Endothelial cell of umbilical vein (primary cell): ENCODE data around the gene SRGAP1. TPM values are rescaled to one million over a fixed set of nuclear protein-coding genes. Genes with fewer than 3 reads are reported as not detected.

Source experiments
- BruUV-seq: library from RNA; stranded (reverse); fragments of 400-500 nt; replicated peaks from 2 replicates; lab custom pipeline; 2021; lab: Mats Ljungman, UMichigan
- CTCF ChIA-PET: fragments of 300-600, 350-600 bp; sonication (Branson Sonifier 250); formaldehyde crosslinking; loops from one replicate; lab custom pipeline; 2021; ENCODE audit warnings: antibody characterized with exemption, inconsistent platforms; lab: Charles Lee
- POLR2A ChIA-PET: fragments of 300-600, 350-600 bp; sonication (Branson Sonifier 250); formaldehyde crosslinking; loops from one replicate; lab custom pipeline; 2021; ENCODE audit warnings: antibody characterized with exemption, inconsistent platforms; lab: Charles Lee
- DNase-seq: peaks from one replicate; pipeline ENCODE4 v3.0.0-alpha.2; 2011; ENCODE audit warnings: low read depth, low spot score
- FAIRE-seq: peaks from 2 replicates; lab custom pipeline; 2011; peaks lifted over from hg19 to GRCh38; lab: Jason Lieb, UNC
- H2AFZ ChIP-seq: 2 replicates; pipeline ENCODE4 v1.6.0; 2012; ENCODE audit warnings: low read depth, low read length, control low read depth, inconsistent platforms
- H3K27ac ChIP-seq: 2 replicates; pipeline ENCODE4 v1.5.1; 2011; ENCODE audit warnings: low read depth, mild to moderate bottlenecking, control low read depth, low read length, moderate library complexity; ENCODE audit not compliant: insufficient read depth
- H3K27me3 ChIP-seq, 2 experiments: 2 replicates each; pipeline versions ENCODE4 v1.6.0 to v1.6.1; 2011; ENCODE audit warnings: low read length in 2 of 2, mixed read lengths in 1 of 2; ENCODE audit not compliant: control insufficient read depth in 2 of 2, insufficient read depth in 2 of 2
- H3K36me3 ChIP-seq, 2 experiments: 2 replicates in 1 of 2; 3 replicates in 1 of 2; pipeline ENCODE4 v1.5.1; 2011; ENCODE audit warnings: low read length in 2 of 2, mild to moderate bottlenecking in 1 of 2, moderate library complexity in 1 of 2; ENCODE audit not compliant: control insufficient read depth in 2 of 2, insufficient read depth in 2 of 2; ENCODE audit errors: extremely low read depth in 1 of 2
- H3K4me1 ChIP-seq: 3 replicates; pipeline ENCODE4 v1.5.1; 2011; ENCODE audit warnings: mild to moderate bottlenecking, low read length; ENCODE audit not compliant: control insufficient read depth, insufficient read depth; ENCODE audit errors: extremely low read depth
- H3K4me2 ChIP-seq: 2 replicates; pipeline ENCODE4 v1.6.1; 2011; ENCODE audit warnings: low read length, control low read depth, mixed read lengths; ENCODE audit not compliant: insufficient read depth
- H3K4me3 ChIP-seq, 3 experiments: fragments of 200-600 bp in 1 of 3; sonication (generic), shearing (Covaris generic) in 1 of 3; replicated peaks in 1 of 3; 2 replicates each; pipeline ENCODE4 v1.5.1; 2011 to 2016; ENCODE audit warnings: control low read depth in 3 of 3, low read length in 3 of 3, mild to moderate bottlenecking in 2 of 3, inconsistent platforms in 1 of 3, low read depth in 1 of 3, moderate library complexity in 1 of 3; ENCODE audit not compliant: insufficient read depth in 1 of 3
- H3K79me2 ChIP-seq: 2 replicates; pipeline ENCODE4 v1.6.0; 2012; ENCODE audit warnings: low read length, inconsistent platforms; ENCODE audit not compliant: control insufficient read depth, insufficient read depth
- H3K9ac ChIP-seq: replicated peaks from 2 replicates; pipeline ENCODE3; 2011; ENCODE audit warnings: low read length, control low read depth; ENCODE audit not compliant: insufficient read depth; ENCODE audit errors: extremely low read depth
- H3K9me1 ChIP-seq: replicated peaks from 3 replicates; pipeline ENCODE4 v1.6.0; 2011; ENCODE audit warnings: mild to moderate bottlenecking, low read length; ENCODE audit not compliant: control insufficient read depth, insufficient read depth; ENCODE audit errors: extremely low read depth
- H3K9me3 ChIP-seq: replicated peaks from 2 replicates; pipeline ENCODE4 v1.5.1; 2012; ENCODE audit warnings: low read length, inconsistent platforms; ENCODE audit not compliant: control insufficient read depth, insufficient read depth
- H4K20me1 ChIP-seq: replicated peaks from 2 replicates; pipeline ENCODE3; 2011; ENCODE audit warnings: mild to moderate bottlenecking, low read length; ENCODE audit not compliant: control insufficient read depth, insufficient read depth; ENCODE audit errors: extremely low read depth
- CTCF ChIP-seq, 2 donors: IDR thresholded peaks; 1 replicate in 1 of 2; 2 replicates in 1 of 2; pipeline ENCODE4 v1.5.1; 2011; ENCODE audit warnings: low read length in 2 of 2, mild to moderate bottlenecking in 2 of 2, moderate library complexity in 2 of 2, control low read depth in 1 of 2, inconsistent platforms in 1 of 2, low read depth in 1 of 2; ENCODE audit not compliant: insufficient read depth in 1 of 2; ENCODE audit errors: extremely low read depth in 1 of 2
- EZH2 ChIP-seq: IDR thresholded peaks from 2 replicates; pipeline ENCODE4 v1.6.1; 2012; ENCODE audit warnings: borderline replicate concordance, low read depth, mild to moderate bottlenecking, moderate library complexity, low read length, inconsistent platforms; ENCODE audit not compliant: severe bottlenecking
- GATA2 ChIP-seq: IDR thresholded peaks from 2 replicates; pipeline ENCODE4 v1.7.0; 2011; ENCODE audit warnings: low read depth, mild to moderate bottlenecking, moderate library complexity, mixed read lengths, low read length; ENCODE audit not compliant: insufficient read length, insufficient read depth
- MAX ChIP-seq: IDR thresholded peaks from 2 replicates; pipeline ENCODE4 v1.6.1; 2011; ENCODE audit not compliant: insufficient read depth, insufficient read length
- MYC ChIP-seq: IDR thresholded peaks from one replicate; pipeline ENCODE4 v1.6.1; 2011; ENCODE audit warnings: mild to moderate bottlenecking, low read depth, low read length
- POLR2A ChIP-seq: IDR thresholded peaks from 2 replicates; pipeline ENCODE4 v1.6.1; 2012; ENCODE audit warnings: low read depth, mild to moderate bottlenecking, control low read depth, low read length
- POLR2AphosphoS5 ChIP-seq: IDR thresholded peaks from 2 replicates; pipeline ENCODE4 v1.6.1; 2012; ENCODE audit warnings: low read depth, mild to moderate bottlenecking, control low read depth, low read length, moderate library complexity; ENCODE audit not compliant: insufficient read depth
- dilution Hi-C: fragments of 300-500 bp; cut with MboI; formaldehyde crosslinking; loops from one replicate; pipeline ENCODE4 v1.15.0; 2019; ENCODE audit warnings: low sequenced_read_pairs; ENCODE audit not compliant: extremely low pct_ligation_motif_present
- intact Hi-C: fragments of 100-400 bp; cut with micrococcal nuclease; formaldehyde crosslinking; loops from one replicate; pipeline ENCODE4 v1.10.0; 2022
- polyA plus RNA-seq, 4 experiments: library from polyadenylated mRNA; depleted of rRNA in 3 of 4; stranded (reverse) in 3 of 4; unstranded in 1 of 4; fragments of >200 nt; gene quantifications; 2 replicates each; pipeline versions ENCODE4 v1.2.1 to v1.2.3, GENCODE V29; 2011 to 2012; ENCODE audit warnings: missing spikeins in 1 of 4
- total RNA-seq: library from RNA; stranded (reverse); gene quantifications from 2 replicates; pipeline ENCODE4 v1.2.3, GENCODE V29; 2021

The SRGAP1 gene
- total and polyA plus RNA-seq, 2 donors (not counting 3 experiments of a cell fraction or from before 2014, with no cell fraction given) = 4.9 to 16.3 TPM

GRCh38 chr12:63921157-63921556 is 76.7 kb downstream of the SRGAP1 start:
- FAIRE-seq = no peak
- H3K36me3 ChIP-seq = peaks cover 0 to 3% of the 10 kb centered on the region in 2 experiments
- H2AFZ ChIP-seq = no peak overlapping the region
- POLR2A ChIA-PET = no interaction called here
- peaks cover 42% of the 10 kb centered on the region for H3K4me1 ChIP-seq
- H3K9ac ChIP-seq = no peak overlapping the region
- no peaks in the 10 kb centered on the region for H3K27me3 ChIP-seq
- peaks cover 24% of the 10 kb centered on the region for H3K79me2 ChIP-seq
- no peak overlapping the region for H3K4me3 ChIP-seq
- dilution Hi-C loops = no loop called here
- no peaks in the 10 kb centered on the region for H4K20me1 ChIP-seq
- H3K4me2 ChIP-seq = no peak overlapping the region
- TF ChIP-seq EZH2 (no peak), GATA2 (peak; percentile 53), MYC (no peak)
- BruUV-seq = no TSS peak
- H3K9me1 ChIP-seq = no peaks in the 10 kb centered on the region
- no peaks in the 10 kb centered on the region for H3K9me3 ChIP-seq
- CTCF ChIA-PET = interaction anchor here (1.0 to 3.0 kb wide), 3 partner anchors 9 to 78 kb away, joined by 4 to 10 read pairs (median 4); no protein-coding TSS in a partner anchor
- intact Hi-C loops = no loop called here
- no peak for DNase-seq
- no peak overlapping the region for H3K27ac ChIP-seq

- DNase-seq (no peak), FAIRE-seq (no peak)
- H3K27me3 ChIP-seq = no peaks in the 10 kb centered on the region
- H3K36me3 ChIP-seq = no peaks in the 10 kb centered on the region
- no peak overlapping the region for H3K4me3 ChIP-seq
- dilution Hi-C loops (no loop called here), intact Hi-C loops (no loop called here)
- H3K27ac ChIP-seq = no peak overlapping the region
- no peak overlapping the region for H3K4me2 ChIP-seq
- H3K9me1 ChIP-seq = no peaks in the 10 kb centered on the region
- H2AFZ ChIP-seq = no peak overlapping the region
- ChIA-PET CTCF (interaction anchor here (3.0 kb wide), 1 partner anchor 7 kb away, joined by 10 read pairs; no protein-coding TSS in a partner anchor), POLR2A (no interaction called here)
- no peaks in the 10 kb centered on the region for H3K9me3 ChIP-seq
- TF ChIP-seq CTCF (IDR thresholded peaks at IDR 0.05; ENCODE audit: extremely low read depth in 1 of 2, insufficient read depth in 1 of 2, low read depth in 1 of 2, low read length in 2 of 2) = no peak
- no peak for TF ChIP-seq POLR2AphosphoS5
- no peak for TF ChIP-seq POLR2A
- TF ChIP-seq MAX = no peak
- no peak for TF ChIP-seq MYC
- no peak overlapping the region for H3K9ac ChIP-seq
- H3K79me2 ChIP-seq = peaks cover 16% of the 10 kb centered on the region
- BruUV-seq = no TSS peak
- peaks cover 29% of the 10 kb centered on the region for H3K4me1 ChIP-seq
- H4K20me1 ChIP-seq = no peaks in the 10 kb centered on the region
Measured at GRCh38 chr12:63922474-63922873, 78.0 kb downstream of the SRGAP1 start.
